SHP77 treated with DMSO at 0.1 percent for 48 hours (cell line): ENCODE data around the gene USP33.
"Not testable (repeated sequence)": the region's sequence is repeated elsewhere in the genome, so short reads cannot be mapped to it uniquely, and the experiment has no call there.

Source experiments
- DNase-seq: peaks from one replicate; lab custom pipeline; 2025; lab: John Stamatoyannopoulos, UW

USP33 gene

GRCh38 chr1:77739235-77739634 lies 20.4 kb downstream of the USP33 start:
- DNase-seq: no peak

GRCh38 chr1:77732090-77732489 lies 27.6 kb downstream of the USP33 start:
- no peak for DNase-seq

- no peak for DNase-seq
These were observed 33.9 kb downstream of the USP33 start for GRCh38 chr1:77725706-77726105.

- no peak for DNase-seq
These were observed 41.5 kb downstream of the USP33 start for GRCh38 chr1:77718181-77718580.

GRCh38 chr1:77716065-77716464 lies 43.6 kb downstream of the USP33 start:
- DNase-seq: no peak

- DNase-seq: no peak
These were observed 49.9 kb downstream of the USP33 start for GRCh38 chr1:77709727-77710126.

GRCh38 chr1:77706321-77706720 lies 53.3 kb downstream of the USP33 start:
- DNase-seq: no peak

GRCh38 chr1:77704736-77705135 lies 54.9 kb downstream of the USP33 start:
- no peak for DNase-seq

GRCh38 chr1:77699673-77700072 lies 60.0 kb downstream of the USP33 start:
- not testable (repeated sequence) for DNase-seq

GRCh38 chr1:77697441-77697840 lies 62.2 kb downstream of the USP33 start:
- no peak for DNase-seq

GRCh38 chr1:77688939-77689338 lies 70.7 kb downstream of the USP33 start:
- DNase-seq: no peak

GRCh38 chr1:77687519-77687906 lies 72.1 kb downstream of the USP33 start:
- no peak for DNase-seq

GRCh38 chr1:77686796-77687518 lies 72.7 kb downstream of the USP33 start:
- DNase-seq: no peak

- DNase-seq: peak; percentile 70
These were observed 76.2 kb downstream of the USP33 start for GRCh38 chr1:77683160-77684148.

GRCh38 chr1:77682460-77683159 lies 77.0 kb downstream of the USP33 start, which contains the start of gene ZZZ3:
Gene ZZZ3 (minus strand): TSS chr1:77682658. CDS start chr1:77633354, 49,304 bp downstream.
- peak; percentile 83 for DNase-seq

- DNase-seq: no peak
These were observed 79.5 kb downstream of the USP33 start for GRCh38 chr1:77680173-77680572.

- DNase-seq: no peak
These were observed 80.7 kb downstream of the USP33 start for GRCh38 chr1:77678660-77679610.

- not testable (repeated sequence) for DNase-seq
These were observed 84.8 kb downstream of the USP33 start for GRCh38 chr1:77674807-77675206.

GRCh38 chr1:77673716-77674355 lies 85.8 kb downstream of the USP33 start:
- DNase-seq: no peak

- no peak for DNase-seq
These were observed 86.6 kb downstream of the USP33 start for GRCh38 chr1:77673030-77673429.

GRCh38 chr1:77672374-77672773 lies 87.3 kb downstream of the USP33 start:
- DNase-seq: no peak
